ENCODE measurements around the gene PSTPIP1. TPM values are rescaled to one million over a fixed set of nuclear protein-coding genes. Genes with fewer than 3 reads are reported as not detected.

Gene PSTPIP1
- total and polyA plus RNA-seq, 2 experiments from 2014 or later = not detected

GRCh38 chr15:77030928-77031375, 36.0 kb downstream of the PSTPIP1 start:
- H3K4me2 ChIP-seq = no peak overlapping the region
- WGBS (ENCODE audit: low lambda C conversion rate, missing lambda C conversion rate) = 81% methylated on average over 10 of the region's 10 CpGs
- no peaks in the 10 kb centered on the region for H3K79me2 ChIP-seq
- H3K27me3 ChIP-seq = no peaks in the 10 kb centered on the region
- TF ChIP-seq CTCF (IDR thresholded peaks at IDR 0.05; ENCODE audit: poor library complexity) (no peak), EZH2 (IDR thresholded peaks at IDR 0.05; ENCODE audit: borderline replicate concordance) (no peak), EZH2phosphoT487 (IDR thresholded peaks at IDR 0.05; ENCODE audit: low read depth, severe bottlenecking, unreplicated experiment) (no peak)
- no peak overlapping the region for H2AFZ ChIP-seq
- no peaks in the 10 kb centered on the region for H3K9me3 ChIP-seq (ENCODE audit: low read depth)
- H3K4me1 ChIP-seq (ENCODE audit: insufficient read depth) = peaks cover 3% of the 10 kb centered on the region
- H3K36me3 ChIP-seq (replicated peaks; ENCODE audit: insufficient read depth, low read depth) = no peaks in the 10 kb centered on the region
- H3K9me2 ChIP-seq (replicated peaks; ENCODE audit: insufficient read depth) = no peaks in the 10 kb centered on the region
- no peak overlapping the region for H3K4me3 ChIP-seq
- H4K20me1 ChIP-seq (ENCODE audit: insufficient read depth, poor library complexity, severe bottlenecking) = no peaks in the 10 kb centered on the region
- no peak overlapping the region for H3K27ac ChIP-seq
- DNase-seq (ENCODE audit: low spot score) = no peak

- H3K9me2 ChIP-seq (replicated peaks; ENCODE audit: insufficient read depth) = no peaks in the 10 kb centered on the region
- no peak overlapping the region for H3K4me2 ChIP-seq
- no peaks in the 10 kb centered on the region for H3K9me3 ChIP-seq (ENCODE audit: low read depth)
- 88% methylated on average over 12 of the region's 12 CpGs for WGBS (ENCODE audit: low lambda C conversion rate, missing lambda C conversion rate)
- no peaks in the 10 kb centered on the region for H3K27me3 ChIP-seq
- H3K4me1 ChIP-seq (ENCODE audit: insufficient read depth) = peaks cover 3% of the 10 kb centered on the region
- no peak overlapping the region for H3K27ac ChIP-seq
- no peaks in the 10 kb centered on the region for H3K79me2 ChIP-seq
- no peak overlapping the region for H3K4me3 ChIP-seq
- no peaks in the 10 kb centered on the region for H3K36me3 ChIP-seq (replicated peaks; ENCODE audit: insufficient read depth, low read depth)
- no peak overlapping the region for H2AFZ ChIP-seq
- no peak for DNase-seq (ENCODE audit: low spot score)
- TF ChIP-seq EZH2phosphoT487 (IDR thresholded peaks at IDR 0.05; ENCODE audit: low read depth, severe bottlenecking, unreplicated experiment) (no peak), EZH2 (IDR thresholded peaks at IDR 0.05; ENCODE audit: borderline replicate concordance) (no peak), CTCF (IDR thresholded peaks at IDR 0.05; ENCODE audit: poor library complexity) (no peak)
- no peaks in the 10 kb centered on the region for H4K20me1 ChIP-seq (ENCODE audit: insufficient read depth, poor library complexity, severe bottlenecking)
Measured at GRCh38 chr15:77031376-77032050, 36.6 kb downstream of the PSTPIP1 start.

- no peaks in the 10 kb centered on the region for H3K79me2 ChIP-seq
- no peaks in the 10 kb centered on the region for H3K9me3 ChIP-seq (ENCODE audit: low read depth)
- no peak overlapping the region for H2AFZ ChIP-seq
- no peaks in the 10 kb centered on the region for H3K36me3 ChIP-seq (replicated peaks; ENCODE audit: insufficient read depth, low read depth)
- no peak overlapping the region for H3K4me3 ChIP-seq
- TF ChIP-seq CTCF (IDR thresholded peaks at IDR 0.05; ENCODE audit: poor library complexity) (no peak), EZH2 (IDR thresholded peaks at IDR 0.05; ENCODE audit: borderline replicate concordance) (no peak), EZH2phosphoT487 (IDR thresholded peaks at IDR 0.05; ENCODE audit: low read depth, severe bottlenecking, unreplicated experiment) (no peak)
- H4K20me1 ChIP-seq (ENCODE audit: insufficient read depth, poor library complexity, severe bottlenecking) = no peaks in the 10 kb centered on the region
- no peaks in the 10 kb centered on the region for H3K27me3 ChIP-seq
- H3K4me2 ChIP-seq = no peak overlapping the region
- no peak for DNase-seq (ENCODE audit: low spot score)
- H3K27ac ChIP-seq = no peak overlapping the region
- H3K4me1 ChIP-seq (ENCODE audit: insufficient read depth) = peaks cover 3% of the 10 kb centered on the region
- 87% methylated on average over 22 of the region's 22 CpGs for WGBS (ENCODE audit: low lambda C conversion rate, missing lambda C conversion rate)
- no peaks in the 10 kb centered on the region for H3K9me2 ChIP-seq (replicated peaks; ENCODE audit: insufficient read depth)
Measured at GRCh38 chr15:77032052-77032646, 37.2 kb downstream of the PSTPIP1 start.
